Measurements from ENCODE around the gene ADAMTS17.

ADAMTS17 gene

GRCh38 chr15:100291106-100291505, 50.7 kb downstream of the ADAMTS17 start:
- no peak for TF ChIP-seq CTCF (IDR thresholded peaks at IDR 0.05)

- no peak for TF ChIP-seq CTCF (IDR thresholded peaks at IDR 0.05)
Observed at GRCh38 chr15:100285641-100286295, 56.0 kb downstream of the ADAMTS17 start.

- TF ChIP-seq CTCF (IDR thresholded peaks at IDR 0.05): no peak
Observed at GRCh38 chr15:100284701-100285100, 57.1 kb downstream of the ADAMTS17 start.

- TF ChIP-seq CTCF (IDR thresholded peaks at IDR 0.05): no peak
Observed at GRCh38 chr15:100284191-100284590, 57.6 kb downstream of the ADAMTS17 start.

GRCh38 chr15:100281096-100281917, 60.5 kb downstream of the ADAMTS17 start:
- no peak for TF ChIP-seq CTCF (IDR thresholded peaks at IDR 0.05)

GRCh38 chr15:100279849-100280248, 61.9 kb downstream of the ADAMTS17 start:
- no peak for TF ChIP-seq CTCF (IDR thresholded peaks at IDR 0.05)

- TF ChIP-seq CTCF (IDR thresholded peaks at IDR 0.05): no peak
Observed at GRCh38 chr15:100279446-100279845, 62.3 kb downstream of the ADAMTS17 start.

Data from LNCAP (cell line).